ENCODE results near the gene BAHCC1. TPM values are rescaled to one million over a fixed set of nuclear protein-coding genes. Genes with fewer than 3 reads are reported as not detected.

BAHCC1 gene
- total RNA-seq, 2 donors from 2014 or later: 11.4 to 28.9 TPM

- no peak overlapping the region for H3K4me3 ChIP-seq
- no peaks in the 10 kb centered on the region for H3K9me3 ChIP-seq
- no peak overlapping the region for H3K27ac ChIP-seq
- H3K36me3 ChIP-seq: no peaks in the 10 kb centered on the region
- H3K4me1 ChIP-seq (replicated peaks): no peaks in the 10 kb centered on the region
- H3K27me3 ChIP-seq (replicated peaks; ENCODE audit: insufficient read depth): no peaks in the 10 kb centered on the region
- no peak for TF ChIP-seq POLR2AphosphoS5 (IDR thresholded peaks at IDR 0.05)
- no peak for TF ChIP-seq POLR2A (IDR thresholded peaks at IDR 0.05)
- TF ChIP-seq CTCF (IDR thresholded peaks at IDR 0.05): no peak
- 82% methylated on average over 11 of the region's 13 CpGs for WGBS
- no peak for DNase-seq (ENCODE audit: low spot score)
- intact Hi-C loops (cut with DNase I): no loop called here
Measured at GRCh38 chr17:81454473-81454872, 59.2 kb downstream of the BAHCC1 start.

GRCh38 chr17:81455387-81455786, 60.1 kb downstream of the BAHCC1 start:
- Histone ChIP-seq H3K27me3 (replicated peaks; ENCODE audit: insufficient read depth) (no peaks in the 10 kb centered on the region), H3K9me3 (no peaks in the 10 kb centered on the region), H3K27ac (no peak overlapping the region), H3K36me3 (no peaks in the 10 kb centered on the region), H3K4me1 (replicated peaks) (no peaks in the 10 kb centered on the region), H3K4me3 (no peak overlapping the region)
- TF ChIP-seq POLR2AphosphoS5 (IDR thresholded peaks at IDR 0.05) (no peak), POLR2A (IDR thresholded peaks at IDR 0.05) (no peak), CTCF (IDR thresholded peaks at IDR 0.05) (no peak)
- DNase-seq (ENCODE audit: low spot score): no peak
- intact Hi-C loops (cut with DNase I): no loop called here
- WGBS: 90% methylated on average over 18 of the region's 18 CpGs

GRCh38 chr17:81456091-81456490, 60.8 kb downstream of the BAHCC1 start:
- no peaks in the 10 kb centered on the region for H3K4me1 ChIP-seq (replicated peaks)
- DNase-seq (ENCODE audit: low spot score): no peak
- H3K27ac ChIP-seq: no peak overlapping the region
- 90% methylated on average over 15 of the region's 15 CpGs for WGBS
- H3K9me3 ChIP-seq: no peaks in the 10 kb centered on the region
- intact Hi-C loops (cut with DNase I): no loop called here
- no peak for TF ChIP-seq POLR2AphosphoS5 (IDR thresholded peaks at IDR 0.05)
- TF ChIP-seq CTCF (IDR thresholded peaks at IDR 0.05): no peak
- TF ChIP-seq POLR2A (IDR thresholded peaks at IDR 0.05): no peak
- H3K27me3 ChIP-seq (replicated peaks; ENCODE audit: insufficient read depth): no peaks in the 10 kb centered on the region
- no peaks in the 10 kb centered on the region for H3K36me3 ChIP-seq
- no peak overlapping the region for H3K4me3 ChIP-seq

- WGBS: 72% methylated on average over 7 of the region's 7 CpGs
- Histone ChIP-seq H3K36me3 (no peaks in the 10 kb centered on the region), H3K27ac (no peak overlapping the region), H3K27me3 (replicated peaks; ENCODE audit: insufficient read depth) (no peaks in the 10 kb centered on the region), H3K9me3 (no peaks in the 10 kb centered on the region), H3K4me1 (replicated peaks) (no peaks in the 10 kb centered on the region), H3K4me3 (no peak overlapping the region)
- intact Hi-C loops (cut with DNase I): no loop called here
- no peak for TF ChIP-seq POLR2A (IDR thresholded peaks at IDR 0.05)
- TF ChIP-seq POLR2AphosphoS5 (IDR thresholded peaks at IDR 0.05): no peak
- no peak for DNase-seq (ENCODE audit: low spot score)
Measured at GRCh38 chr17:81456798-81457197, 61.5 kb downstream of the BAHCC1 start.

- no peaks in the 10 kb centered on the region for H3K9me3 ChIP-seq
- no peaks in the 10 kb centered on the region for H3K4me1 ChIP-seq (replicated peaks)
- TF ChIP-seq CTCF (IDR thresholded peaks at IDR 0.05): no peak
- no peak for TF ChIP-seq POLR2AphosphoS5 (IDR thresholded peaks at IDR 0.05)
- no peak for TF ChIP-seq POLR2A (IDR thresholded peaks at IDR 0.05)
- no peaks in the 10 kb centered on the region for H3K27me3 ChIP-seq (replicated peaks; ENCODE audit: insufficient read depth)
- no peak overlapping the region for H3K4me3 ChIP-seq
- no peak overlapping the region for H3K27ac ChIP-seq
- 94% methylated on average over 3 of the region's 3 CpGs for WGBS
- intact Hi-C loops (cut with DNase I): no loop called here
- H3K36me3 ChIP-seq: no peaks in the 10 kb centered on the region
- no peak for DNase-seq (ENCODE audit: low spot score)
Measured at GRCh38 chr17:81457401-81457800, 62.1 kb downstream of the BAHCC1 start.

Data from prostate gland (tissue), 2 donors.